ENCODE results near the gene MESP2.
"Not testable (repeated sequence)": the region's sequence is repeated elsewhere in the genome, so short reads cannot be mapped to it uniquely, and the experiment has no call there.

MESP2 gene

GRCh38 chr15:89781055-89781454 is 4.9 kb downstream of the MESP2 start:
- no peak for DNase-seq (ENCODE audit: low spot score)

- no peak for DNase-seq (ENCODE audit: low spot score)
Observed at GRCh38 chr15:89781891-89782618, 5.9 kb downstream of the MESP2 start.

DNA sequence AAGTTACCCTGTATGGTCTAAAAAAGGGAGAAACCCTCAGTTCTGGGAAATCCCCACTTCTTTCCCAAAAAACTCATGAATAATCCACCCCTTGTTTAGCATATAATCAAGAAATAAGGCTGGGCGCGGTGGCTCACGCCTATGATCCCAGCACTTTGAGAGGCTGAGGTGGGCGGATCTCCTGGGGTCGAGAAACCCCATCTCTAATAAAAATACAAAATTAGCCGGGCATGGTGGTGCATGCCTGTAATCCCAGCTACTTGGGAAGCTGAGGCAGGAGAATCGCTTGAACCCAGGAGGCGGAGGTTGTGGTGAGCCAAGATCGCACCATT is 6.5 kb downstream of the MESP2 start:
- DNase-seq (ENCODE audit: low spot score) = not testable (repeated sequence)

GRCh38 chr15:89783111-89783860 is 7.2 kb downstream of the MESP2 start:
- DNase-seq (ENCODE audit: low spot score) = no peak

GRCh38 chr15:89783861-89784685 is 7.9 kb downstream of the MESP2 start:
- no peak for DNase-seq (ENCODE audit: low spot score)

DNA sequence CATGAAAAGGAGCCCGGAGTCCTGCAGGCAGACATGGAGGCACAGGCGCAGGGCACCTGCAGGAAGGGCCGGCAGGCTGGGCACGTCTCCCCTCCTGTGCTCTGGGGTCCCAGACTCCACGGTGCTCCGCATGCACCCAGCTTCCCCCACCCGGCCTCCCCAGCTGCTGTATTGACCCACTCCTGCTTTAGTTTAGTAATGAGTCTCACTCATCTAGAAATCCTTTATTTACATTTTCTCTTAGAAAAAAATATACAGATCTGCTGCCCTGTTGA is 8.5 kb downstream of the MESP2 start:
- no peak for DNase-seq (ENCODE audit: low spot score)

DNA sequence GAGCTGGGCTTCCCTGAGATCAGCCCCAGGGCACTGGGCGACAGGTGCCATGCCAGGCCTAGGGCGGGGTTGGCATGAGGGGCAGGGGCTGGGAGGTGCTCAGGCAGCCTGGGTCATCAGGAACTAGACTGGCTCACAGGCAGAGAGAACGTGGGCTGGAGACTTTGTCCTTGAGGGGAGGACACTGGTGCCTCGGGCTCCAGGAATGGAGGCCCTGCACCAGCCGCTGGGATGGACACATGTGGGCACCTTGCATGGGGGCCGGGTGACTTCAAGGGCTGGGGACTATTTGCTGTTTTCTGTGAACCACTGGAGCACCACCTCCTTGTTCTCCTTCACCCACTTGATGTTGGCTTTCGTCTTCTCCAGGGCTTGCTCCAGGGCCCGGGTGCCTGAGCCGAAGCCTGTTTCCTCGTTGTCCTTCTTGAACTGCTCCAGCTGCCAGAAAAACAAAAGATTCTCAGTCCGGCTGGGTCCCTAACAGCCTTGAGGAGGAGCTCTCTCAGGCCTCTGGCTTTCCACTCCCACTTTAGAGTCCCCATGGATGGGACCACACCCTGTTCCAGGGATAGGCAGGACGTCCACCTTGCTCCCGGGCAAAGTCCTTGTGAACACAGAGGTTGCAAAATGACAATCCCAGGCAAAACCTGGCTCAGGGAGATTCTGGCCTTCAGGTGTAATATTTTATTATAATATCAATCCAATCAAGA is 9.1 kb downstream of the MESP2 start:
- DNase-seq (ENCODE audit: low spot score) = no peak

GRCh38 chr15:89785774-89786140 is 9.6 kb downstream of the MESP2 start:
- no peak for DNase-seq (ENCODE audit: low spot score)

- DNase-seq (ENCODE audit: low spot score) = no peak
Observed at GRCh38 chr15:89787944-89788343, 11.8 kb downstream of the MESP2 start.

DNA sequence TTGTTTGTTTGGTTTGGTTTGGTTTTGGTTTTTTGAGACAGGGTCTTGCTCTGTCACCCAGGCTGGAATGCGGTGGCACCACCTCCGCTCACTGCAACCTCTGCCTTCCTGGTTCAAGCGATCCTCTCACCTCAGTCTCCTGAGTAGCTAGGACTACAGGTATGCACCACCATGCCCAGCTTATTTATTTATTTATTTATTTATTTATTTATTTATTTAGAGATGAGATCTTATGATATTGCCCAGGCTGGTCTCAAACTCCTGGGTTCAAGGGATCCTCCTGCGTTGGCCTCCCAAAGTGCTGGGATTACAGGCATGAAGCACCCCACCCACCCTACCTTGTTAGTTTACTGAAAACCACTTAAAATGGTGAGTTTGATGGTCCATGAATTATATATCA is 12.5 kb downstream of the MESP2 start:
- DNase-seq (ENCODE audit: low spot score) = not testable (repeated sequence)

GRCh38 chr15:89790206-89790605 is 14.1 kb downstream of the MESP2 start:
- no peak for DNase-seq (ENCODE audit: low spot score)

DNA sequence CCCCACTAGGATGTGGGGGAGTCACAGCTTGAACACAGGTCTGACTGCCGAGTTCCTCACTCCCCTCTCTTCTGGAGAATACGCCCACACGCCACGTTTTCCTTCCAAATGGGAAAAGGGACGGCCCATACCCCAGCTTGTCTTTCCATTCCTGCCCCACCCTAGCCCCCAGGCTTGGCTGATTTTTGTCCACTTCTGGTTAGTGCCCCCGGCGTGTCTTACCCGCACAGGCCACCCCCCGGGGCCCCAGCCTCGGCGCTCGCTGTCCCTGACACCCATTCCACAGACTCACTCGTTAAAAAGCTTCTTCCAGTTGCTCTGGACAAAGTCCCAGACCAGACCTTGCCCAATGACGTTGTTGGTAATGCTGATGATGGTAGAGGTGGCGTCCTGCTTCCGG is 14.5 kb downstream of the MESP2 start:
- DNase-seq (ENCODE audit: low spot score) = no peak

GRCh38 chr15:89792106-89792805 is 16.1 kb downstream of the MESP2 start:
- no peak for DNase-seq (ENCODE audit: low spot score)

DNA sequence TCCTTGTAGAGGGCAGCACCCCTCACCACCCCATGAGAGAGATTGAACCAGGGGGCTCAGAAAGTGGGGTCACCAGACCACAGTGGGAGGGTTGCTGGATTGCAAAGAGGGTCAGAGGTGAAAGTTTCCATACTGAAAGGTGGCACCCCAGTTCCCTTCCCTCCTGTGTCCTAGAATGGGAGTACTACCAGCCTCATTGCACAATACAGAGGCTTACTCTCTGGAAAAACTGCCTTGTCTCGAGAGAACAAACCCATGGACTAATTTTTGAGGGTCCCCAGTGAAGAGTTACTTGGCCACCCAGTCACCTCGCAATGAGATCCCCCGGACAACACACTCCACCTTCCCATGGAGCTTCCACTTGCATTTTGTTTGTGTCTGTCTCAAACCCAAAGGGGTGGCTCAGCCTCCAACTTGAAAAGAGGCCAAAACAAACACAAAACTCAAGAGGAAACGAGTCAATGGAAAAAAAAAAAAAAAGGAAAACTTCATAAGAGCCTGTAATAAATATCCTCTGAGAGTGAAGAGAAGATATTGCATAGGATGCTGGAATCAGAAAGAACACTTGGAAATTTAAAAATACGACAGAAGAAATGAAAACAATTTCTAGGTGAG is 18.6 kb downstream of the MESP2 start:
- no peak for DNase-seq (ENCODE audit: low spot score)

DNA sequence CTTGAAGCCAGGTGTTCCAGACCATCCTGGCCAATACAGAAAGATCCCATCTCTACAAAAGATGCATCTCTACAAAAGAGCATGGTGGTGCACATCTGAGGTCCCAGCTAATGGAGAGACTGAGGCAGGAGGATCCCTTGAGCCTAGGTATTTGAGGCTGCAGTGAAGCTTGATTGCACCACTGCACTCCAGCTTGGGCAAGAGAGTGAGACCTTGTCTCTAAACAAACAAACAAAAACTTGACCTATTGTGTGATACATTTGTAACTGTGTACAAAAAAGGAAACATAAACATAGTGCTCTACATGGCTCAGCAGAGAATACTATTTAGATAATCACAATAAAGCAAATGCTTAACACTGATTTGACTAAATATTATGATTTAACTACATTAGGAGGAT is 19.9 kb downstream of the MESP2 start:
- DNase-seq (ENCODE audit: low spot score) = no peak

DNA sequence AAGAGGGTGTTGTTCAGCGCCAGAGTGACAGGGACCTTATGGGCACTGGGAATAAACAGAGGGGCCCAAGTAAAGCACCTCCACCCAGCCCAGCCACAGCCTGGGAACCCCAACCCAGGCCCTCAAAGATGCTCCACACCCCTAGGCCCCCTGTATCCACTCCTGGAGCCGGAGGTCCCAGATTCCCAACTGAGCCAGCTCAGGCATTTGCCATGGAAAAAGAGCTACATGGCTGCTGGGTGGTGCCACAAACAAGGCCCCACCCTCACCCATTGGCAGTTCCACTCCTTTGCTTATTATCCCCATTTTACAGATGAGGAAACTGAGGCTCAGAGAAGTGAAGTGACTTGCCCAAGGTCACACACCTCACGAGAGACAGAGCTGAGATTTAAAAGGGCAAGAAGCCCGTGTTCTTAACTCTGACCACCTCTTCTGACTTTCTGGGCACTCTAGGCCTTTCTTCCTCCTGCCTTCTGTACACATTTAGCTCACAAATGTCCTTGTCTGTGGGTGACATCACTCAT is 21.6 kb downstream of the MESP2 start:
- no peak for DNase-seq (ENCODE audit: low spot score)

GRCh38 chr15:89799011-89799911 is 23.1 kb downstream of the MESP2 start:
- no peak for DNase-seq (ENCODE audit: low spot score)

GRCh38 chr15:89799918-89800498 is 23.9 kb downstream of the MESP2 start:
- DNase-seq (ENCODE audit: low spot score) = no peak

GRCh38 chr15:89801471-89802195 is 25.5 kb downstream of the MESP2 start:
- no peak for DNase-seq (ENCODE audit: low spot score)

Data from Ammon's horn (tissue), 1 donor.